ENCODE results near the gene SLC22A7.
A peak's percentile ranks its signal among the peaks of the same experiment; 100 is the strongest.

SLC22A7 gene

DNA sequence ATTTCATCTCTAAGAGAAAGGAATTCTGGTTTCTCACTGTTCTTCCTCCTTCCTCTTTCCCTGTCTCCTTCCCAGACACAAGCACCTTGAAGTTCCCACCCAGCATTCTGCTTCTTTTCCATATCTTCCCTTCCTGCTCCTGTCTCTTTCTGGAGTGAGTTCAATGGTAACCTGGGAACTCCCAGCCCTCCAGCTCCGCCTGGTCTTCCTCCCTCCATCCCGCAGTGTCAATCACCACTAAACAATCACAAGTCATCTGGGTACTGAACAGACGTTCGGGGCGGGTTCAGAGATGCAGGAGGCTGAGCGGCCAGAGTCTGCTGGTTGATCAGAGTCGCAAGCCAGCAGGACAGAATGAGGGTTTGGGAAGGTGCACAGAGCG, 47.1 kb upstream of the SLC22A7 start (continued):
- TF ChIP-seq SP7 (tag by site-specific recombination; IDR thresholded peaks at IDR 0.05): peak; percentile 10; the same call in 1 of the 2 replicates
- TF ChIP-seq, protein P1, sequence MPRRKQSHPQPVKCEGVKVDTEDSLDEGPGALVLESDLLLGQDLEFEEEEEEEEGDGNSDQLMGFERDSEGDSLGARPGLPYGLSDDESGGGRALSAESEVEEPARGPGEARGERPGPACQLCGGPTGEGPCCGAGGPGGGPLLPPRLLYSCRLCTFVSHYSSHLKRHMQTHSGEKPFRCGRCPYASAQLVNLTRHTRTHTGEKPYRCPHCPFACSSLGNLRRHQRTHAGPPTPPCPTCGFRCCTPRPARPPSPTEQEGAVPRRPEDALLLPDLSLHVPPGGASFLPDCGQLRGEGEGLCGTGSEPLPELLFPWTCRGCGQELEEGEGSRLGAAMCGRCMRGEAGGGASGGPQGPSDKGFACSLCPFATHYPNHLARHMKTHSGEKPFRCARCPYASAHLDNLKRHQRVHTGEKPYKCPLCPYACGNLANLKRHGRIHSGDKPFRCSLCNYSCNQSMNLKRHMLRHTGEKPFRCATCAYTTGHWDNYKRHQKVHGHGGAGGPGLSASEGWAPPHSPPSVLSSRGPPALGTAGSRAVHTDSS (tag by site-specific recombination; IDR thresholded peaks at IDR 0.05): no peak

DNA sequence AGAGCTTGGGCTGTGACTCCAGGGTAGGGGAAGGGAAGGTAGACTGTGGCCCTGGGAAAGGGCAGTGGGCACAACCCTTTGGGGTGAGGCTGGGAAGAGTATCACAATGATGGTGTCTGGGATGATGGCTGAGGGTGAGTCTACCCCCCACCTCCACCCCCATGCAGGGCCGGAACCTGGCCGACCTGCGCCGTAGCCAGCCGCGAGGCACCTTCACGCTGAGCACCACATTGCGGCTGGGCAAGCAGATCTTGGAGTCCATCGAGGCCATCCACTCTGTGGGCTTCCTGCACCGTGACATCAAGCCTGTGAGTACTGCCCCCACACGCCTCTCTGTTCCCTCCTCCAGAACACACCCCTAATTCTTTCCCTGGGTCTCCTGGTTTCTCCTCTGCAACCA, 44.7 kb upstream of the SLC22A7 start:
- TF ChIP-seq ZNF843 (tag by site-specific recombination; IDR thresholded peaks at IDR 0.05) (no peak), GLIS2 (tag by site-specific recombination; IDR thresholded peaks at IDR 0.05) (0 out of 2 replicates have a peak, but pooled peaks have one; percentile 23), KLF8 (tag by site-specific recombination; IDR thresholded peaks at IDR 0.05) (no peak), MZF1 (tag by site-specific recombination; IDR thresholded peaks at IDR 0.05; ENCODE audit: borderline replicate concordance) (no peak), ZNF549 (tag by site-specific recombination; IDR thresholded peaks at IDR 0.05) (no peak), ZNF292 (tag by site-specific recombination; IDR thresholded peaks at IDR 0.05; ENCODE audit: borderline replicate concordance, low read depth) (no peak), ZNF600 (tag by site-specific recombination; IDR thresholded peaks at IDR 0.05) (no peak)
- TF ChIP-seq, protein P2, sequence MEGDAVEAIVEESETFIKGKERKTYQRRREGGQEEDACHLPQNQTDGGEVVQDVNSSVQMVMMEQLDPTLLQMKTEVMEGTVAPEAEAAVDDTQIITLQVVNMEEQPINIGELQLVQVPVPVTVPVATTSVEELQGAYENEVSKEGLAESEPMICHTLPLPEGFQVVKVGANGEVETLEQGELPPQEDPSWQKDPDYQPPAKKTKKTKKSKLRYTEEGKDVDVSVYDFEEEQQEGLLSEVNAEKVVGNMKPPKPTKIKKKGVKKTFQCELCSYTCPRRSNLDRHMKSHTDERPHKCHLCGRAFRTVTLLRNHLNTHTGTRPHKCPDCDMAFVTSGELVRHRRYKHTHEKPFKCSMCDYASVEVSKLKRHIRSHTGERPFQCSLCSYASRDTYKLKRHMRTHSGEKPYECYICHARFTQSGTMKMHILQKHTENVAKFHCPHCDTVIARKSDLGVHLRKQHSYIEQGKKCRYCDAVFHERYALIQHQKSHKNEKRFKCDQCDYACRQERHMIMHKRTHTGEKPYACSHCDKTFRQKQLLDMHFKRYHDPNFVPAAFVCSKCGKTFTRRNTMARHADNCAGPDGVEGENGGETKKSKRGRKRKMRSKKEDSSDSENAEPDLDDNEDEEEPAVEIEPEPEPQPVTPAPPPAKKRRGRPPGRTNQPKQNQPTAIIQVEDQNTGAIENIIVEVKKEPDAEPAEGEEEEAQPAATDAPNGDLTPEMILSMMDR (tag by site-specific recombination; IDR thresholded peaks at IDR 0.05): no peak
- Histone ChIP-seq H3K9me3 (ENCODE audit: control insufficient read depth, insufficient read depth, low read depth, low read length) (no peaks in the 10 kb centered on the region), H3K4me1 (ENCODE audit: control insufficient read depth, insufficient read depth, low read length) (peaks cover 9% of the 10 kb centered on the region; the same call in 1 of the 2 replicates), H3K36me3 (ENCODE audit: control insufficient read depth in 2 of 2, insufficient read depth in 1 of 2, low read length in 2 of 2) (no peaks in the 10 kb centered on the region), H3K27ac (ENCODE audit: extremely low read depth, low read depth, low read length) (no peak overlapping the region), H3K4me3 (ENCODE audit: low read depth, low read length) (no peak overlapping the region)
- POLR2A ChIA-PET: interaction anchor here (0.6 kb wide), 1 partner anchor 8 kb away, joined by 5 read pairs; no protein-coding TSS in a partner anchor
- CTCF ChIA-PET: interaction anchor here (0.6 to 2.9 kb wide), 2 partner anchors 10 to 34 kb away, joined by 3 to 9 read pairs; no protein-coding TSS in a partner anchor

DNA sequence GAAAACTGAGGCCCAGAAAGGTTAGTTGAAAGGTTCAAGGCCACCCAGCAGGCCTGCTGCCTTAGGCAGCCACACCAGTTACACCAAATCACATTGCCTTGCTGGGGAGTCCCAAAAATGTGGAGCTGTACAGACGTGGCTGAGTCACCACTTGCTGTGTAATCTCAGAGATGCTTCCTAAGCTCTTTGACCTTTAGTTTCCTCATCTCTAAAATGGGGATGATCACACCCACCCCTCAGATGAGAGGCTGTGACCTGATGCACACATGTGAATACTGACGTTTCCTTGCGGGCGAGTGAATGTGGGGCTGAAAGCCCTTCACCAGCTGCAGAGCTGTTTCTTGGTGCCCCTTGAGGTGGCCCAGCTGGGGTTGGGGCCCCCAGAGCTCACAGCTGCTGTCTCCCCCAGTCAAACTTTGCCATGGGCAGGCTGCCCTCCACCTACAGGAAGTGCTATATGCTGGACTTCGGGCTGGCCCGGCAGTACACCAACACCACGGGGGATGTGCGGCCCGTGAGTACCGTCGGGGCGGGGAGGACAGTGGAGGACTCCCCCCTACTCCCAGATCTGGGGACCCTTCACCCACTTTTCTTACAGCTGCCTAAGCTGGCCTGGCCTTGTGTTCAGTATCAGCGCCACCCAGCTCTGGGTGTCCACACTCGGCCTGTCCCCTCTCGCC, 43.8 kb upstream of the SLC22A7 start:
- ChIA-PET CTCF (interaction anchor here (0.6 to 0.7 kb wide), 2 partner anchors 9 to 11 kb away, joined by 3 read pairs; no protein-coding TSS in a partner anchor), POLR2A (no interaction called here)
- Histone ChIP-seq H3K4me1 (ENCODE audit: control insufficient read depth, insufficient read depth, low read length) (peaks cover 9% of the 10 kb centered on the region; the same call in 1 of the 2 replicates), H3K27ac (ENCODE audit: extremely low read depth, low read depth, low read length) (no peak overlapping the region), H3K9me3 (ENCODE audit: control insufficient read depth, insufficient read depth, low read depth, low read length) (no peaks in the 10 kb centered on the region), H3K4me3 (ENCODE audit: low read depth, low read length) (no peak overlapping the region), H3K36me3 (ENCODE audit: control insufficient read depth in 2 of 2, insufficient read depth in 1 of 2, low read length in 2 of 2) (no peaks in the 10 kb centered on the region)
- TF ChIP-seq, protein P3, sequence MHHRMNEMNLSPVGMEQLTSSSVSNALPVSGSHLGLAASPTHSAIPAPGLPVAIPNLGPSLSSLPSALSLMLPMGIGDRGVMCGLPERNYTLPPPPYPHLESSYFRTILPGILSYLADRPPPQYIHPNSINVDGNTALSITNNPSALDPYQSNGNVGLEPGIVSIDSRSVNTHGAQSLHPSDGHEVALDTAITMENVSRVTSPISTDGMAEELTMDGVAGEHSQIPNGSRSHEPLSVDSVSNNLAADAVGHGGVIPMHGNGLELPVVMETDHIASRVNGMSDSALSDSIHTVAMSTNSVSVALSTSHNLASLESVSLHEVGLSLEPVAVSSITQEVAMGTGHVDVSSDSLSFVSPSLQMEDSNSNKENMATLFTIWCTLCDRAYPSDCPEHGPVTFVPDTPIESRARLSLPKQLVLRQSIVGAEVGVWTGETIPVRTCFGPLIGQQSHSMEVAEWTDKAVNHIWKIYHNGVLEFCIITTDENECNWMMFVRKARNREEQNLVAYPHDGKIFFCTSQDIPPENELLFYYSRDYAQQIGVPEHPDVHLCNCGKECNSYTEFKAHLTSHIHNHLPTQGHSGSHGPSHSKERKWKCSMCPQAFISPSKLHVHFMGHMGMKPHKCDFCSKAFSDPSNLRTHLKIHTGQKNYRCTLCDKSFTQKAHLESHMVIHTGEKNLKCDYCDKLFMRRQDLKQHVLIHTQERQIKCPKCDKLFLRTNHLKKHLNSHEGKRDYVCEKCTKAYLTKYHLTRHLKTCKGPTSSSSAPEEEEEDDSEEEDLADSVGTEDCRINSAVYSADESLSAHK (tag by site-specific recombination; IDR thresholded peaks at IDR 0.05): peak; percentile 9; the same call in 1 of the 2 replicates
- TF ChIP-seq ZNF843 (tag by site-specific recombination; IDR thresholded peaks at IDR 0.05): no peak

DNA sequence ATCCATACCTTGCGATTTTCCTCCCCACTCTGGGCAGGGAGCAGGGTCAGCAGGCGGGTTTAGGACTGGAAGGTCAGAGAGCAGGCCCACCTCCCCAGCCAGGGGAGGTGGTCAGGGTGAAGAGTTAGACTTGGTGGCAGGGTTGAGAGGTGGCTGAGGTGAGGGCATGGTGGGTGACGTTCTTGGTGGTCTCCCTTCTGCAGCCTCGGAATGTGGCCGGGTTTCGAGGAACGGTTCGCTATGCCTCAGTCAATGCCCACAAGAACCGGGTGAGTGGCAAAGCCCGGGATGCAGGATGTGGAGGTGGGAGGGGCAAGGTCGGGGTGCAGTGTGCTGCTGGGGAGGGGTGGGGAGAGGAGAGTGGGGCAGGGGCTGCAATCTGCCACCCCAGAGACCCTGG, 43.2 kb upstream of the SLC22A7 start:
- Histone ChIP-seq H3K4me3 (ENCODE audit: low read depth, low read length) (no peak overlapping the region), H3K36me3 (ENCODE audit: control insufficient read depth in 2 of 2, insufficient read depth in 1 of 2, low read length in 2 of 2) (no peaks in the 10 kb centered on the region), H3K27ac (ENCODE audit: extremely low read depth, low read depth, low read length) (no peak overlapping the region), H3K4me1 (ENCODE audit: control insufficient read depth, insufficient read depth, low read length) (peaks cover 9% of the 10 kb centered on the region; the same call in 1 of the 2 replicates), H3K9me3 (ENCODE audit: control insufficient read depth, insufficient read depth, low read depth, low read length) (no peaks in the 10 kb centered on the region)
- no peak for TF ChIP-seq OVOL3 (tag by site-specific recombination; IDR thresholded peaks at IDR 0.05)
- POLR2A ChIA-PET: no interaction called here
- CTCF ChIA-PET: no interaction called here

All from HEK293 (cell line).